ENCODE results near the gene STAC2. TPM values are rescaled to one million over a fixed set of nuclear protein-coding genes. Genes with fewer than 3 reads are reported as not detected.

The STAC2 gene
- total RNA-seq, 2 donors from 2014 or later, result 0.11 to 0.15 TPM

GRCh38 chr17:39161962-39162361 is 63.8 kb downstream of the STAC2 start:
- H3K9ac ChIP-seq (ENCODE audit: low read depth in 2 of 2, low read length in 2 of 2), result no peak overlapping the region
- no peak overlapping the region for H3K27ac ChIP-seq
- no peaks in the 10 kb centered on the region for H3K9me3 ChIP-seq
- TF ChIP-seq CTCF (IDR thresholded peaks at IDR 0.05), result no peak
- no peak overlapping the region for H3K4me3 ChIP-seq
- intact Hi-C loops (cut with DNase I), result loop anchor here (10.0 kb wide), 1 partner anchor 73 kb away; no protein-coding TSS in a partner anchor
- no peaks in the 10 kb centered on the region for H3K36me3 ChIP-seq
- DNase-seq, result no peak
- no peaks in the 10 kb centered on the region for H3K27me3 ChIP-seq
- peaks cover 4% of the 10 kb centered on the region for H3K4me1 ChIP-seq

Other genes with a start within 250 kb of the STAC2 start
- 1 to 10 TPM in 1 of 2 donors, under 1 TPM in 1; 0.54 to 4.4 TPM for gene PLXDC1, start 74.3 kb downstream of the STAC2 start, total RNA-seq
- not detected for gene ARL5C, start 59.8 kb downstream of the STAC2 start, total RNA-seq
- gene CACNB1, start 28.3 kb downstream of the STAC2 start, total RNA-seq, result 1 to 10 TPM; 5.9 to 8.8 TPM
- gene RPL19, start 25.7 kb downstream of the STAC2 start, total RNA-seq, result 1,000 to 10,000 TPM; 1,557 to 1,567 TPM
- 10 to 100 TPM; 12.5 to 22.2 TPM for gene FBXL20, start 175.7 kb upstream of the STAC2 start, total RNA-seq
- 10 to 100 TPM; 29.1 to 31.2 TPM for gene MED1, start 225.3 kb upstream of the STAC2 start, total RNA-seq
- gene CDK12, start 235.5 kb upstream of the STAC2 start, total RNA-seq, result 10 to 100 TPM; 40.1 to 55.3 TPM

Data from colonic mucosa (tissue), 4 donors.